Endothelial cell of umbilical vein (primary cell): Measurements from ENCODE around the gene DAZAP1. TPM values are rescaled to one million over a fixed set of nuclear protein-coding genes. Genes with fewer than 3 reads are reported as not detected.

ENCODE experiments used
- BruUV-seq: library from RNA; stranded (reverse); fragments of 400-500 nt; replicated peaks from 2 replicates; lab custom pipeline; 2021; lab: Mats Ljungman, UMichigan
- CTCF ChIA-PET: fragments of 300-600, 350-600 bp; sonication (Branson Sonifier 250); formaldehyde crosslinking; loops from one replicate; lab custom pipeline; 2021; ENCODE audit warnings: antibody characterized with exemption, inconsistent platforms; lab: Charles Lee
- POLR2A ChIA-PET: fragments of 300-600, 350-600 bp; sonication (Branson Sonifier 250); formaldehyde crosslinking; loops from one replicate; lab custom pipeline; 2021; ENCODE audit warnings: antibody characterized with exemption, inconsistent platforms; lab: Charles Lee
- DNase-seq: peaks from one replicate; pipeline ENCODE4 v3.0.0-alpha.2; 2011; ENCODE audit warnings: low read depth, low spot score
- FAIRE-seq: peaks from 2 replicates; lab custom pipeline; 2011; peaks lifted over from hg19 to GRCh38; lab: Jason Lieb, UNC
- H2AFZ ChIP-seq: 2 replicates; pipeline ENCODE4 v1.6.0; 2012; ENCODE audit warnings: low read depth, low read length, control low read depth, inconsistent platforms
- H3K27ac ChIP-seq: 2 replicates; pipeline ENCODE4 v1.5.1; 2011; ENCODE audit warnings: low read depth, mild to moderate bottlenecking, control low read depth, low read length, moderate library complexity; ENCODE audit not compliant: insufficient read depth
- H3K27me3 ChIP-seq, 2 experiments: 2 replicates each; pipeline versions ENCODE4 v1.6.0 to v1.6.1; 2011; ENCODE audit warnings: low read length in 2 of 2, mixed read lengths in 1 of 2; ENCODE audit not compliant: control insufficient read depth in 2 of 2, insufficient read depth in 2 of 2
- H3K36me3 ChIP-seq, 2 experiments: 2 replicates in 1 of 2; 3 replicates in 1 of 2; pipeline ENCODE4 v1.5.1; 2011; ENCODE audit warnings: low read length in 2 of 2, mild to moderate bottlenecking in 1 of 2, moderate library complexity in 1 of 2; ENCODE audit not compliant: control insufficient read depth in 2 of 2, insufficient read depth in 2 of 2; ENCODE audit errors: extremely low read depth in 1 of 2
- H3K4me1 ChIP-seq: 3 replicates; pipeline ENCODE4 v1.5.1; 2011; ENCODE audit warnings: mild to moderate bottlenecking, low read length; ENCODE audit not compliant: control insufficient read depth, insufficient read depth; ENCODE audit errors: extremely low read depth
- H3K4me2 ChIP-seq: 2 replicates; pipeline ENCODE4 v1.6.1; 2011; ENCODE audit warnings: low read length, control low read depth, mixed read lengths; ENCODE audit not compliant: insufficient read depth
- H3K4me3 ChIP-seq, 3 experiments: fragments of 200-600 bp in 1 of 3; sonication (generic), shearing (Covaris generic) in 1 of 3; replicated peaks in 1 of 3; 2 replicates each; pipeline ENCODE4 v1.5.1; 2011 to 2016; ENCODE audit warnings: control low read depth in 3 of 3, low read length in 3 of 3, mild to moderate bottlenecking in 2 of 3, inconsistent platforms in 1 of 3, low read depth in 1 of 3, moderate library complexity in 1 of 3; ENCODE audit not compliant: insufficient read depth in 1 of 3
- H3K79me2 ChIP-seq: 2 replicates; pipeline ENCODE4 v1.6.0; 2012; ENCODE audit warnings: low read length, inconsistent platforms; ENCODE audit not compliant: control insufficient read depth, insufficient read depth
- H3K9ac ChIP-seq: replicated peaks from 2 replicates; pipeline ENCODE3; 2011; ENCODE audit warnings: low read length, control low read depth; ENCODE audit not compliant: insufficient read depth; ENCODE audit errors: extremely low read depth
- H3K9me1 ChIP-seq: replicated peaks from 3 replicates; pipeline ENCODE4 v1.6.0; 2011; ENCODE audit warnings: mild to moderate bottlenecking, low read length; ENCODE audit not compliant: control insufficient read depth, insufficient read depth; ENCODE audit errors: extremely low read depth
- H3K9me3 ChIP-seq: replicated peaks from 2 replicates; pipeline ENCODE4 v1.5.1; 2012; ENCODE audit warnings: low read length, inconsistent platforms; ENCODE audit not compliant: control insufficient read depth, insufficient read depth
- H4K20me1 ChIP-seq: replicated peaks from 2 replicates; pipeline ENCODE3; 2011; ENCODE audit warnings: mild to moderate bottlenecking, low read length; ENCODE audit not compliant: control insufficient read depth, insufficient read depth; ENCODE audit errors: extremely low read depth
- EZH2 ChIP-seq: IDR thresholded peaks from 2 replicates; pipeline ENCODE4 v1.6.1; 2012; ENCODE audit warnings: borderline replicate concordance, low read depth, mild to moderate bottlenecking, moderate library complexity, low read length, inconsistent platforms; ENCODE audit not compliant: severe bottlenecking
- FOS ChIP-seq: IDR thresholded peaks from 2 replicates; pipeline ENCODE4 v1.6.1; 2011; ENCODE audit warnings: mild to moderate bottlenecking, low read length, moderate library complexity, borderline replicate concordance; ENCODE audit not compliant: insufficient read depth
- GATA2 ChIP-seq: IDR thresholded peaks from 2 replicates; pipeline ENCODE4 v1.7.0; 2011; ENCODE audit warnings: low read depth, mild to moderate bottlenecking, moderate library complexity, mixed read lengths, low read length; ENCODE audit not compliant: insufficient read length, insufficient read depth
- MYC ChIP-seq: IDR thresholded peaks from one replicate; pipeline ENCODE4 v1.6.1; 2011; ENCODE audit warnings: mild to moderate bottlenecking, low read depth, low read length
- dilution Hi-C: fragments of 300-500 bp; cut with MboI; formaldehyde crosslinking; loops from one replicate; pipeline ENCODE4 v1.15.0; 2019; ENCODE audit warnings: low sequenced_read_pairs; ENCODE audit not compliant: extremely low pct_ligation_motif_present
- intact Hi-C: fragments of 100-400 bp; cut with micrococcal nuclease; formaldehyde crosslinking; loops from one replicate; pipeline ENCODE4 v1.10.0; 2022
- polyA plus RNA-seq, 4 experiments: library from polyadenylated mRNA; depleted of rRNA in 3 of 4; stranded (reverse) in 3 of 4; unstranded in 1 of 4; fragments of >200 nt; gene quantifications; 2 replicates each; pipeline versions ENCODE4 v1.2.1 to v1.2.3, GENCODE V29; 2011 to 2012; ENCODE audit warnings: missing spikeins in 1 of 4
- total RNA-seq: library from RNA; stranded (reverse); gene quantifications from 2 replicates; pipeline ENCODE4 v1.2.3, GENCODE V29; 2021
- TF ChIP-seq, protein P1 (sequence below), 2 donors: IDR thresholded peaks; 1 replicate in 1 of 2; 2 replicates in 1 of 2; pipeline ENCODE4 v1.5.1; 2011; ENCODE audit warnings: low read length in 2 of 2, mild to moderate bottlenecking in 2 of 2, moderate library complexity in 2 of 2, control low read depth in 1 of 2, inconsistent platforms in 1 of 2, low read depth in 1 of 2; ENCODE audit not compliant: insufficient read depth in 1 of 2; ENCODE audit errors: extremely low read depth in 1 of 2
- TF ChIP-seq, protein P2 (sequence below): IDR thresholded peaks from 2 replicates; pipeline ENCODE4 v1.6.1; 2011; ENCODE audit not compliant: insufficient read depth, insufficient read length

DAZAP1 gene
- total and polyA plus RNA-seq, 2 donors (not counting 3 experiments of a cell fraction or from before 2014, with no cell fraction given): 50.1 to 187 TPM

DNA sequence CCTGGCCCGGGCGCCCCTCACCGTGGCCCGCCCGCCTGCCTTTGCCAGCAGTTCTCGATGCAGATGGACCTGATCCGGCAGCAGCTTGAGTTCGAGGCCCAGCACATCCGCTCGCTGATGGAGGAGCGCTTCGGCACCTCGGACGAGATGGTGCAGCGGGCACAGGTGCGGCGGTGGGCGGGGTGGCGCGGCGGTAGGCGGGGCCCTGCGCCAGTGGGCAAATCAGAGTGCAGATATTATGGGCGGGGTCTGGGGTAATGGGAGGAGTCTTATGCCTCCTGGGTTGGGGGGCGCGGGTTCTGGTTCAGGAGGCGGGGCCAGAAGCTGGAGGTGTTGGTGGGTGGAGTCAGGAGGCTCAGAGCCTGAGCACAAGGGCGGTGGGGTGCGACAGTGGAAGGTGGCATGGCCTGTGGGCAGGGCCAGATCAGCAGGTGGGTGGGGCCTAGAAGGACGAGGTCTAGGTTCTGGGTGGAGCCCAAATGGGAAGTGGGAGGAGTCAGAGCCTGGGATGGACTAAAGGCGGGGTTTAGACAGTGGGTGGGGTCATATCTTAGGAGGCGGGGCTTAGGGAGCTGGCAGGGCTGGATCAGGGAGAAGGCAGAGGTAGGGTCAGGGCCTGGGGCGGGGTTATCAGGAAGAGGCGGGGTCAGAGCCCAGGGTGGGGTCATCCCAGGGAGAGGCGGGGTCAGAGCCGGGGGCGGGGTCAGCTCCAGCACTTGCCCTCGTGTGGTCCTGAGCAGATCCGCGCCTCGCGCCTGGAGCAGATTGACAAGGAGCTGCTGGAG is 48.1 kb downstream of the DAZAP1 start:
- TF ChIP-seq, protein P1, sequence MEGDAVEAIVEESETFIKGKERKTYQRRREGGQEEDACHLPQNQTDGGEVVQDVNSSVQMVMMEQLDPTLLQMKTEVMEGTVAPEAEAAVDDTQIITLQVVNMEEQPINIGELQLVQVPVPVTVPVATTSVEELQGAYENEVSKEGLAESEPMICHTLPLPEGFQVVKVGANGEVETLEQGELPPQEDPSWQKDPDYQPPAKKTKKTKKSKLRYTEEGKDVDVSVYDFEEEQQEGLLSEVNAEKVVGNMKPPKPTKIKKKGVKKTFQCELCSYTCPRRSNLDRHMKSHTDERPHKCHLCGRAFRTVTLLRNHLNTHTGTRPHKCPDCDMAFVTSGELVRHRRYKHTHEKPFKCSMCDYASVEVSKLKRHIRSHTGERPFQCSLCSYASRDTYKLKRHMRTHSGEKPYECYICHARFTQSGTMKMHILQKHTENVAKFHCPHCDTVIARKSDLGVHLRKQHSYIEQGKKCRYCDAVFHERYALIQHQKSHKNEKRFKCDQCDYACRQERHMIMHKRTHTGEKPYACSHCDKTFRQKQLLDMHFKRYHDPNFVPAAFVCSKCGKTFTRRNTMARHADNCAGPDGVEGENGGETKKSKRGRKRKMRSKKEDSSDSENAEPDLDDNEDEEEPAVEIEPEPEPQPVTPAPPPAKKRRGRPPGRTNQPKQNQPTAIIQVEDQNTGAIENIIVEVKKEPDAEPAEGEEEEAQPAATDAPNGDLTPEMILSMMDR (IDR thresholded peaks at IDR 0.05; ENCODE audit: extremely low read depth in 1 of 2, insufficient read depth in 1 of 2, low read depth in 1 of 2, low read length in 2 of 2): no peak
- TF ChIP-seq FOS: no peak
- TF ChIP-seq EZH2: no peak
- TF ChIP-seq MYC: no peak
- TF ChIP-seq, protein P2, sequence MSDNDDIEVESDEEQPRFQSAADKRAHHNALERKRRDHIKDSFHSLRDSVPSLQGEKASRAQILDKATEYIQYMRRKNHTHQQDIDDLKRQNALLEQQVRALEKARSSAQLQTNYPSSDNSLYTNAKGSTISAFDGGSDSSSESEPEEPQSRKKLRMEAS: no peak
- TF ChIP-seq GATA2: no peak
- H3K27ac ChIP-seq: no peak overlapping the region
- H3K9ac ChIP-seq: no peak overlapping the region
- DNase-seq: peak; percentile 53
- CTCF ChIA-PET: interaction anchor here (0.6 to 3.7 kb wide), 3 partner anchors 11 to 267 kb away, joined by 4 to 28 read pairs (median 11); no protein-coding TSS in a partner anchor
- dilution Hi-C loops (no loop called here), intact Hi-C loops (no loop called here)
- H3K4me1 ChIP-seq: no peaks in the 10 kb centered on the region
- H3K27me3 ChIP-seq: peaks cover 28 to 31% of the 10 kb centered on the region in 2 experiments
- H3K79me2 ChIP-seq: no peaks in the 10 kb centered on the region
- no peaks in the 10 kb centered on the region for H3K36me3 ChIP-seq
- no peak overlapping the region for H3K4me3 ChIP-seq
- BruUV-seq: no TSS peak
- peak; percentile 49 for FAIRE-seq
- POLR2A ChIA-PET: interaction anchor here (0.6 kb wide), 1 partner anchor 1522 kb away, joined by 4 read pairs; no protein-coding TSS in a partner anchor
- H3K9me1 ChIP-seq: no peaks in the 10 kb centered on the region
- H4K20me1 ChIP-seq: no peaks in the 10 kb centered on the region
- H3K4me2 ChIP-seq: no peak overlapping the region
- no peak overlapping the region for H2AFZ ChIP-seq
- H3K9me3 ChIP-seq: no peaks in the 10 kb centered on the region
